HG02970 (cell line): ENCODE results near the gene MLLT10.
"Not testable (repeated sequence)": the region's sequence is repeated elsewhere in the genome, so short reads cannot be mapped to it uniquely, and the experiment has no call there.

Experiments used
- ATAC-seq: cut with Tn5 transposase; IDR thresholded peaks from one replicate; pipeline ENCODE4 v1.9.1; 2021; ENCODE audit warnings: mild to moderate bottlenecking, moderate library complexity, moderate number of reproducible peaks; ENCODE audit not compliant: unreplicated experiment, low FRiP score

MLLT10 gene

DNA sequence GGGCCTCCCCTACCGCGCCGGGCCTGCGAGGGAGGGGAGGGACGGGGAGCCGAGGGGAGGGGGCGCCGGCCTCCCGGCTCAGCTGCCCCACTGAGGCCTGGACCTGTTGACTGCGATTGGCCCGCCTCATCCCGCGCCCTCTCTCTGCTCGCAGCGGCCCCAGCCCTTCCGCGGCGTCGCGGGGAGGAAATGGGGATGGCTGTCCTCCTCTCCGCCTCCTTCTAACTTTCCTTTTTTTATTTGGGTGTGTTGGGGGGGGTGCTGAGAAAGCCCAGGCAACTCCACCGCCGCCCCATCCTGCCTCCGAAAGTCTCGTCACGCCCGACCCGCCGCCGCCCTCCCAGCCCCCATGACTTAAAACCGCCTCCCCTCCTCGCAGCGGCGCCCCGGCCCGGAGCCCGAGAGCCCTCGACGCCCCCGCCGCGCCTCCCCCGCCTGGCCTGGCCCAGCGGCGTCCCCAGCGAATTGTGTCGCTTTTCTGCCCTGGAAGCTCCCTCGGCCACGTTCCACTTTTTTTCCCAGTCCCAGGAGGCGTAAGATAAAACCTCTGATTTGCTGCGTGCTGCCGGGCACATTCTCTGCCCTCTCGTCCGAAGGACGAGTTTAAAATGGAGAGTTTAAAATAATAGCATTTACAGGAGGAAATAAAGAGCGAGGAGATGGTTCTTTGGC lies 7.7 kb upstream of the MLLT10 start:
- no peak for ATAC-seq

DNA sequence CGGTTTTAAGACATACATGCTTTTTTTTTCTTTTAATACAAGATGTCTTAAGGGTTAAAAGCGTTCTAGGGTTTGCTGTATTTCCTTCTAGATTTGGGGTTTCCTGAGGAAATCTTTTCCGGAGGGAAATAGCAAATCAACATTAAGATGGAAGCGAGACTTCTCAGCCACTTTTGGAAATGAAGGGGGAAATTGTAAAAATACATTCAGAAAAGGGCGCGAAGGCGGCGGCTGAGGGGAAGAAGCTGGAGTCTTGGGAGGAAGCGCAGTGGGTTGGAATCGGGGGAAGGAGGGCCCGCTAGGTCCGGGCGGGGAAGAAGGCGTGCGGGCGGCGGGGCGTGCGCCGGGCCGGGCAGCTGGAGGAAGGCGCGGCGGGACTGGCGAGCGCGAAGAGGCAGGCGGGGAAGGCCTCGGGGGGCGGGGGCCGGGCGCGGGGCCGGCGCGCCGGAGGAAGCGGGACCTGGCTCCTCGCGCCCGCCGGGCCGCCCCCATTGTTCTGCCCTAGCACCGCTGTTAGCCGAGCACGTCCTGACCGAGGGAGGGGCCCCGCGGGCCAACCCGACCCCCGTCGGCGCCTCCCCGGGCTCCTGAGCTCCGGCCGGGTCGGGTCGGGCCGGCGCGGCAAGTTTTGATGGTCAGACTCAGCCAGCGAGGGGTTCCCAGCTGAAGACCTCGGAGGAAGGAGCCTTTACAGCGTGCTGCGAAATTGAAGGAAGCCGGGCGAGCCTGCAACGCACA lies 7.0 kb upstream of the MLLT10 start:
- ATAC-seq: no peak

DNA sequence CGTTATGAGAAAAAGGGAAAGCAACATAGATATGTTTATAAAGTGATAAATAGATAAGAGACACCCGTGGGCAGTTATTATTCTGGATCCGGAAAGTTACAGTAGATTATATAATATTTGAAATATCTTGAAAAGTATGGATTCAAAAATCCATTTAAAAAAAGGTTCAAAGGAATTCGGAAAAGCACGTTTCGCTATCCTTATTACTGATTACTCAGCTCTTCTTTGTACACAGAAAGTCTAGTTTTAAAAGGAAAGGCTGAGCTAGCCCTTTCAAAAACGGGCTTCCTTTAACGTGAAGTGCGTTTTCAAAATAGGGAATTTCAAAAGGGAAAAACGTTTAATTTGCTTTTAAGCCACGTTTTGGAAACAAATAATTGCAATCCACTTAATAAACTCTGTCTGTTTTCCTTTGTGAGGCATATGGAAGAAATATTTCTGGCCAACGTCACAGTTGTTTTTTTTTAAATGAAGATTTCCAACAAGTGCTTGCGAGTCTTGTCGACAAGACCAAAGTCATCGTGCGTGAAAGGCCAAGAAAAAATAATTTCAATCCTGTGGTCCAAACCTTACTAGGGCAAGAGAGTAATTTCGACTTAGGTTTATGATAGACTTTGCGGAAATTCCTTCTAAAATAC lies 6.3 kb upstream of the MLLT10 start:
- no peak for ATAC-seq

DNA sequence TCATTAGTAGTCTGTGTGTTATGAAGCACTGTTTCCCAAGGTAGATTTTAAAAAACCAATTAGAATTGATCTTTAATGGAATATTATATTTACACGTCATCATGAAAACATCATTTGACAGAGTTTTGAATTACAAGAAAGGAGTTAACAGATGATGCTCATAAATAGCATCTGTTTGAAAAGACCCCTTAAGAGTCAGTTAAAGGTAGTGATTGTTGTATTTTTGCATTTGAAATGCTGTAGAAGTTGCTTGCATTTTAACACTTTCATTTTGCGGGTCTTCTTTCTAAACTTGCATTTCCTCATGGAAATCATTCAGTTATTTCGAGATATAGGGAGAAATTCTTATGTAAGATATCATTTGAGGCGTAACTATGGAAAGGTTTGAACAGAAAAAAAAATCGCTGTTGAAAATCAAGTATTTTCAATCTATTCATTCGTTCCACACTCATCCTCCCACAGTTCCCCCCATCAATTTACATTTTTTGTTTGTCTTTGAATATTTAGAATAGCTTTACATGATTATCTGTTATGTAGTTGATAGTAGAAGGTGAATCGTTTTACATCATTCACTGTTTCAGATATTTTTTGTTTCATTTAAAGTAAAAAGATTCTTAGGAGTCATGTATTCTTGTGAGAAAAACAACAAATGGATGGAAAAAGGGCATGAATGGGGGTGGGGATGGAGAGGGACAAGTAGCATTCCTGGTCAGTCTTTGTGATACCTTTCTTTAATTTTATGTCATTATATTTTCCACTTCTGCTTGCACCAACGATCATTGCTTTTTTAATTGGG lies 5.6 kb upstream of the MLLT10 start:
- ATAC-seq: no peak

DNA sequence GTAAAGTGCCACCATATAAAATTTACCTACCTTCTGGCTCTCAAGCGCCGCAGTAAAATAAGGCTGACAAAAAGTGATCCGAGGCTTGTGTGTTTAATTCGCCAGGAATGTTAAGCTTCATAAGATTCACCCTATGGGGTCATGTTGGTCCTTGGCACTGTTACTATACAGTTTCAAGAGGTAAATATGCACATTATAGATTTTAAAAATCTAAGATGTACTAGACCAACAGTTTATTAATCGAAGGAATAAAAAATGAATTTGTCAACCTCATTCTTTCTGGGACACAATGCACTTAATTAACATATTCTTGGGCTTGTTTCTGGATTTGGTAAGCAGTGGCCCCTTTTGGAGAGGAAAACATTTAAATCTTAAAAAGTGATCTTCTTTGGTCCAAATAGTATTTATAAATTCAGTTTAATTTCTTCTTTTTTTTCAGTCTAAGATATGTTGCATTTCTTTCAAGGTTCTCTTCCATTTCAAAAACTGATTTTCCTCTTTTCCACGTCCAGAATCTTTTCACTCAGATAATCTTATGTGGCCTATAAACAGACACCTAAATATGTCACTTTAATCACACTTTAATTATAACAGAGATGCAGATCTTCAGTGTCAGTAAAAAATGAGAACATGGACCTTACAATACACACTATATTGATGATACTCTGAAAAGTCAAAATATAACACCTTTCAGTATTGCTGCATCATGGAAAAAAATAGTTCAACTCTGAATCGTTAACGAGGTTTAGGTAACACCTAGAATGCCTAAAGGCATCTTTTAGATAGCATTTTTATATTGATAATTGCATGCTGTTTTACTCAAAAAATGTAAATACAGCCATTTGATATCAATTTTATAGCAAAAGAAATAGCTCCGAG lies 4.8 kb upstream of the MLLT10 start:
- no peak for ATAC-seq

DNA sequence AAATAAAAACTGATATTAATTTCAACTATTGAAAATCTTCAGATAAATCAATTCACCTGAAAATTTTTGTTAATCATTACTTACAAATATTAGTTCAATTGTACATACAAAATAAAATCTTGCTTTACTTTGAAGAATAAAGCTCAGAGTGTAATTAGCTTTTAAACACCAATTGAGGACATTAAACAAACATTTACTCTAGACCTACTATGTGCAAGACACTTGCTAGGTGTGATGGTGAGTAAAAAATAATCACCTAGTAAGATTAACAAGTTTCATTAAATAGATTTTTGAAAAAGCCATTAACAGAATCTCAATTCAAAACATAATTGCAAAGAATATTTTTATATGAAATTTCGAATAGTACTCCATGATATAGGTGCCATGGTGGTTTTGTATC lies 3.9 kb upstream of the MLLT10 start:
- ATAC-seq: no peak

DNA sequence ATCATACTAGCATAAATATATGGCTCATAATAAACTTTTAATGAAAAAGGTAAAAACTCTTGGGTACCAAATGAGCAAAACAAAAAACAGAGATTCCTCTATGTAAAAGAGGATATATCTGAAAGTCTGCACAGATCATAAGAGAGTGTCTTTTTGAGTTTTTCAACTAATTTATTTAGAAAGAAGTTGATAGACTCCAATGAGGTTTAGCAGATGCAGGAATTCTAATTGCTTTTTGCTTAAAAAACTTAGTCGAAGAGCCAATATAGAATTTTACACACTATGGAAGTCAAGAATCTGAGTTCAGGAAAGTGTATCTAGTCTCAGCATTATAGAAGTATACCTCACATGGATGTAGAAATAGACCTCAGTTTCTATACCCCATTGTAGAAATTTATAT lies 3.4 kb upstream of the MLLT10 start:
- ATAC-seq: no peak

DNA sequence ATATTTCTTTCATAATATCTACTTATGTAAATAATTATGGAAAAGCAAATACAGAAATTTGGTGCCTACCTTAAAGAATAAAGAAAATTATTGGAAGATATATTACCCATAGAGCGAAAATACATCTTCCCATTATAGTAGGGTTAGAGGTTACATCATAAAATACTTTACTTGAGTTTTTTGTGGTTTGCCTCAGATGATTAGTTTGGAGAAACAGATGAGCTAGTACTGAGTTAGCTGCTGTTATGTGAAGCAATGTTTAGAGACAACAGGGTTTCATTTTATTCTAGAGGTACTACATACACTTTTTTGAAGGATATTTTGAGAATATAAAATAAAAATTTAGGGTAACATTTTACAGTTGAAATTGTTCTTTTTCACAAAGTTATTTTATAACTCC lies 2.9 kb upstream of the MLLT10 start:
- no peak for ATAC-seq

DNA sequence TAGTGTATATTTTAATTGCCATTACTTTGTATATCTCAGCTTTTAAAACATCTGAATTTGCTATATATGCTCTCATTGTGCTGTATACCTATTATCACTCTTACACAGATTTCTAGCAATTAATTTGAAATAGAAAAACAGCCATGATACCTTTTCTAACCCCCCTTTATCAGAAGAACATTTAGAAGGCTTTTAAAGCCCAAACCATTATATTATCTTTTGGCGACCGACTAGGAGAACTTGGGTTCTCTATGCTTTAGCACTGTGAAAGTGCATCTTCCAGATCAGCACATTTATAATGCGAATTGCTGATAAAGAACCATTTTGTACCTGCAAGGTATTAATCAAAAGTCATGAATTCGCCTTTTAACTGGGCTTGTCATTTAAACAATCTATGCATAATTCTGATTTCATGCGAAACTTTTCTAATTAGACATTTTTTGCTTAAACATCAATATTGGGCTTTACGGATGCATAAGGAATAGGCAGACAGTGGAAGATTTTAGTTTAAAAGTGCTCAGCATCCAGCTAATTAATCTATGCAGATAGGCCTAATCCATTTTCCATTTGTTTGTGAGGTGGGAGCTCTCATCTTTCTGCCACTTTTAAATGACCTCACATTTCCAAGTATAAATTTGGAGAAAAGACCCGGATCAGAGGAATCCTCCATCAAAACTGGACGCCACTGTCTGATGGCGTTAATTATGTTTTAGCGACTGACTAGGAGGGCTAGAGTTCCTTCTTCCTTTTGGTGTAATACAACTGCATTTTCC lies 1.2 kb upstream of the MLLT10 start:
- ATAC-seq: no peak

DNA sequence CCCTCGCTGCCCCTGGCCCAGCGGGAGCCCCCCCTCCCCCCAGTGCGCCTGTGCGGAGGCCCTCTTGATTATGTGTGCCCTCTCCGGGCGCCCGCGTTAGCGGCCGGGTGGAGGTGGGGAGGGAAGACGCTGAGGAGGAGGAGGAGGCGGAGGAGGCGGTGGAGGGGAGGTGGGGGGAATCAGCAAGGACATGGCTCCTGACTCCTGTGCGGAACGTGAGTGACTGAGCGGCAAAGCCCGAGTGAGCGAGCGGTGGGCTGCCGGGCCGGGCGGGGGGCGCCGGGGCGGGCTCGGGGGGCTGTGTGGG lies 201 bp downstream of the MLLT10 start:
- no peak for ATAC-seq

DNA sequence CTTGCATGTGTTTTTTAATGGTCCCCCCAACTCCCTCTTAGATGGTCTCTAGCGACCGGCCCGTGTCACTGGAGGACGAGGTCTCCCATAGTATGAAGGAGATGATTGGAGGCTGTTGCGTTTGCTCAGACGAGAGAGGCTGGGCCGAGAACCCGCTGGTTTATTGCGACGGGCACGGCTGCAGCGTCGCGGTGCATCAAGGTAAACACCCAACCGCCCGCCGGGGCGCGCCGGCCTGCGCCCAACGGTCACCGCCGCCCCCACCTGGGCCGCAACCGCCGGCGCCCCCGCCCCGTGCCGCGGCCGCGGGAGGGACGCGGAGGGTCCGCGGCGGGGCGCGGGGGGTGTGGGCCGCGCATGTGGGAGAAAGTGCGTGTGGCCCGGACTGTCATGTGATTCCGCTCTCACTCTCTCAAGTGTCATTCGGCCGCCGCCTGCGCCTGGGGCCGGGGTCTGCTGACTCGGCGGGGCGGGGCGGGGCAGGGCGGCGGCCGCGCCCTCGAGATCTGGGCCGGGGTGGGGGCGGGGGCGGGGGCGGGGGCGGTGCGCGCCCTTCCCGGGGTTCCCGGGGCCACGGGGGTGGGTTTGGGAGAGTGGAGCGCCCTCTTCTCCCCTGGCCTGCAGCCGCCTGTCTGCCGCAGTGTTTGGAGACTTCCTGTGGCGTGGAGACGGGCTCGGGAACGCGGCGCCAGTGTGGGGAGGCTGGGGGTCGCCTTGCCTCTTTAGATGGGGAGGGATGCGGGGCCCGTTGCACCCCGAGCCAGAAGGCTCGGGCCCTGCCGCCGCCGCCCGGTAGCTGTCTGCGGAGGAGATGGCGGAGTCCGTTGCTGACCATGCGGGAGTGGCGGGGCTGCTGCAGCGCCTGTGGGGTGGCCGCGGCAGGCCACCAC lies 817 bp downstream of the MLLT10 start:
- no peak for ATAC-seq

DNA sequence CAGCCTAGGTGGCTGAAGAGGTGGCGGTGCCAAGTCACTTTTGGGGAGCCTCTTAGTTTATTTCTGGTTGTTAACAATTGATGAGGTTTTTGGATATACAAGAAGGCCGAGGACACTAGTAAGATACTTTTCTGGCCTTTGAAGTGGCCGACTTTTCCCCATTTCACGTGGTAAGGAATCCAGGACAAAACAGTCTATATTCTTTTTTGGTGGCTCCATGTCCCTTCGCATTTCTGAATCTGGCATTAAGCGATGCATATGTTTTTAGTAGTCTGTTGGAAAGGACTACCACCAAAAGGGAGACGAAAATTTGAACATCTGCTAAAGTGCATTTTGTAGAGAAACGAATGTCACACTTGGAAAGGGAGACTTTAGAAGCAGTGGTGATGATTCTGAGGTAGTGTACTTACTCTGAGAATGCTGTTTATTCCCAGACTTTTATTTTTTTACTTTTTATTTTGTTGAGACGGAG lies 1.5 kb downstream of the MLLT10 start:
- no peak for ATAC-seq

DNA sequence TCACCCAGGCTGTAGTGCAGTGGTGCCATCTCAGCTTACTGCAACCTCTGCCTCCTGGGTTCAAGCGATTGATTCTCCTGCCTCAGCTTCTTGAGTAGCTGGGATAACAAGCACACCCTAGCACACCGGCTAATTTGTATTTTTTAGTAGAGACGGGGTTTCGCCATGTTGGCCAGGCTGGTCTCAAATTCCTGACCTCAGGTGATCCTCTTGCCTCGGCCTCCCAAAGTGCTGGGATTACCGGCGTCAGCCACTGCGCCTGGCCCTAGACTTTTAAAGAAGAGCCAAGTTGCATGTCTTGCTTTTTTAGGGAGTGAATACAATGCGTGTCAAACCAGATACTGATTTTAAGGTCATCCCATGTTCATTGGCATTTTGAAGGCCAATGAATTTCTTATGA lies 1.9 kb downstream of the MLLT10 start:
- not testable (repeated sequence) for ATAC-seq

DNA sequence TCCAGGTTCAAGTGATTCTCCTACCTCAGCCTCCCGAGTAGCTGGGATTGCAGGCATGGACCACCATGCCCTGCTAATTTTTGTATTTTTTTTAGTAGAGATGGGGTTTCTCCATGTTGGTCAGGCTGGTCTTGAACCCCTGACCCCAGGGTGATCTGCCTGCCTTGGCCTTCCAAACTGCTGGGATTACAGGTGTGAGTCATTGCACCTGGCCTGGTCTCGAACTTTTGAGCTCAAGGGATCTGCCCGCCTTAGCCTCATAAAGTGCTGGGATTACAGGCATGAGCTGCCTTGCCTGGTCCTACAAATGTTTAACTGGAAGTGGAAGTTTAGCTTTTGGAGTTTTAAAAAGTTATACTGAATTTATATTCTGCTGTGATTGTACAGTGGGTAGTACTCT lies 2.8 kb downstream of the MLLT10 start:
- ATAC-seq: no peak

DNA sequence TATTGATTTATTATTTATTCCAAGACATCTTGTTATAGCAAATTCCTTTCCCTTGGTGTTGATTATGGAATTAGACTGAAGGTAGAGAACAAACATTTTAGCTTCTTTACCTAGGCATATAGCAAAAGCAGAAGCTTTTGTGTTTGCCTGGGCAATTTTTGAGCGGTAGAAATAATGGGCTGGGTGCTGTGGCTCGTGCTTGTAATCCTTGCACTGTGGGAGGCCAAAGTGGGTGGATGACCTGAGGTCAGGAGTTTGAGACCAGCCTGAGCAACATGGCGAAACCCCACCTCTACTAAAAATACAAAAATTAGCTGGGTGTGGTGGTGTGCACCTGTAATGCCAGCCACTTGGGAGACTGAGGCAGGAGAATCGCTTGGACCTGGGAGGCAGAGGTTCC lies 6.7 kb downstream of the MLLT10 start:
- ATAC-seq: not testable (repeated sequence)

DNA sequence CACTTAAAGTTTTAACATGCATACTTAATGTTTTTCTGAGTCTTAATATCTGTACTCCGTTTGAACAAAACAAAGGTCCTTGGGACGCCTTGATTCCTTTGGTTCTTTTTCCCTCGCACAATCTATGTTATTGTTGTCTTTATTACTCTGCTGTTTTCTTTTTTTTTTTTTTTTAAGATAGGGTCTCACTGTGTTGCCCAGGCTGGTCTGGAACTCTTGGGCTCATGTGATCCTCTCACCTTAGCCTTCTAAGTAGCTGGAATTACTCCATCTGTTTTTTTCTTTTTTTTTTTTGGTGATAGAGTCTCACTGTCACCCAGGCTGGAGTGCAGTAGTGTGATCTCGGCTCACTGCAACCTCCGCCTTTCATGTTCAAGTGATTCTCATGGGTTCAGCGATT lies 13.2 kb downstream of the MLLT10 start:
- no peak for ATAC-seq

DNA sequence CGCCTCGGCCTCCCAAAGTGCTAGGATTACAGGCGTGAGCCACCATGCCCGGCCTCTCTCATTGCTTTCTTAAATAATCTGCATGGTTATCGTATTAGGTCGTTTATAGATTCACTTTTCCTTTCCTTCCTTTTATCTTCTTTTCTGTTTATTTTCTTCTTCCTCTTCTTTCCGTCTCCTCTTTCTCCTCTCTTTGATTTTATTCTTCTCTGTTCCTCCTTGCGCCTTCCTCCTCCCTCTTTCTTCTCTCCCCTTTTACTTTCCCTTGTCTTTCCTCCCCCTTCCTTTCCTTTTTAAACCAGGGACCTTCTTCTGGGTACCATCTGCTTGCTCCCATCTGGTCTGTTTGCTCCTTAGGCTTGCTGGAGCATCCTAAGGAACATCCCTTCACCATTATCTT lies 18.6 kb downstream of the MLLT10 start:
- ATAC-seq: no peak

DNA sequence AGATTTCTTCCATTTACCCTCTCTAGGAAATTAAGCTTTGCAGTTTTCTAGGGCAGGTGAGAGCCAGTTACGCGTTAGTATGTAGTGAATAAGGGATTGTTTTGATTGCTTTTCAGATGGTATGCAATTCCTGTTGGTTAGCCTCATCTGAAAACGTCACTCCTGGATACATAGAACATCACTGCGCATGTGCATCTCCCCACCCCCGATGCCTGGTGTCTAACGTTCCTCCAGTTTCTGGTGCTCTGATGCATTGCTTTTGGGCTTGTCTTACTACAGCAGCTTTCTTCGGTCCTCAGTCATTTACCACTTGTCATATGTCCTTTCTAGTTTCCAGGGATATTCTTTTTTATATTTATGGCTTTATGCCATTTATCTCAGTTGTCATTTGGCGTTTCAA lies 22.5 kb downstream of the MLLT10 start:
- ATAC-seq: no peak
